Body of pancreas (tissue), 4 donors: ENCODE results near the gene INPP5D.

Experiments used
- POLR2A ChIP-seq, 3 donors: fragments of 450-650 bp; IDR thresholded peaks; one replicate each; pipeline ENCODE4 v1.6.1; 2016; ENCODE audit warnings: antibody characterized with exemption in 3 of 3, mild to moderate bottlenecking in 2 of 3
- TF ChIP-seq, protein P1 (sequence below), 7 experiments: fragments of 450-650 bp in 4 of 7; fragments of 200-600 bp in 3 of 7; sonication (generic) in 3 of 7; IDR thresholded peaks; one replicate each; pipeline ENCODE4 v1.5.1; 2016 to 2019; ENCODE audit warnings: antibody characterized with exemption in 7 of 7

DNA sequence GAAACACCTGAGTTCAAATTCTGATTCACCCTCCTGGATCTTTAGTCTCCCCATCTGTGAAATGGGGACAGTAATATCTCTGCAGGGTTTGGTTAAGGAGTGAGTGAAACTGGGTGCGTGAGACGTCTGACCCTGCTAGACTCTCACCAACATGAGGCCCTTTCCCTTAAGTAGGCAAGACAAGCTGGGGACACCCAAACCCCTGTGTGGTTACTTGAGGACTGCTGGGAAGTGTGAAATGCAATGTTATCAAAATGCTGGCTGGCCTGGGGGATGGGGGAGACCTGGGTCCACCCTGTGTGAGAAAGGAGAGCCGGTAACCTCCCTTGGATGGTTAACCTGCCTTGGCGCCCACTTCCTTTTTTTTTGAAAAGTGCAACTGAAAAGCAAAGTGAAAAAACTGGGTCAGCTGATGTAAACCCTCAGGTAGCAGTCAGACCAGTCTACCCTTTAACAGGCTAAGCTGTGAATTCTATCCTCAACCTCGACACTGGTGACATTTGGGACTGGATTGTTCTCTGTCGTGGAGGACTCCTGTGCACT, 82.3 kb downstream of the INPP5D start:
- TF ChIP-seq, protein P1, sequence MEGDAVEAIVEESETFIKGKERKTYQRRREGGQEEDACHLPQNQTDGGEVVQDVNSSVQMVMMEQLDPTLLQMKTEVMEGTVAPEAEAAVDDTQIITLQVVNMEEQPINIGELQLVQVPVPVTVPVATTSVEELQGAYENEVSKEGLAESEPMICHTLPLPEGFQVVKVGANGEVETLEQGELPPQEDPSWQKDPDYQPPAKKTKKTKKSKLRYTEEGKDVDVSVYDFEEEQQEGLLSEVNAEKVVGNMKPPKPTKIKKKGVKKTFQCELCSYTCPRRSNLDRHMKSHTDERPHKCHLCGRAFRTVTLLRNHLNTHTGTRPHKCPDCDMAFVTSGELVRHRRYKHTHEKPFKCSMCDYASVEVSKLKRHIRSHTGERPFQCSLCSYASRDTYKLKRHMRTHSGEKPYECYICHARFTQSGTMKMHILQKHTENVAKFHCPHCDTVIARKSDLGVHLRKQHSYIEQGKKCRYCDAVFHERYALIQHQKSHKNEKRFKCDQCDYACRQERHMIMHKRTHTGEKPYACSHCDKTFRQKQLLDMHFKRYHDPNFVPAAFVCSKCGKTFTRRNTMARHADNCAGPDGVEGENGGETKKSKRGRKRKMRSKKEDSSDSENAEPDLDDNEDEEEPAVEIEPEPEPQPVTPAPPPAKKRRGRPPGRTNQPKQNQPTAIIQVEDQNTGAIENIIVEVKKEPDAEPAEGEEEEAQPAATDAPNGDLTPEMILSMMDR (IDR thresholded peaks at IDR 0.05), result no peak
- no peak for TF ChIP-seq POLR2A (IDR thresholded peaks at IDR 0.05)
